GM23248 (cell line): ENCODE results near the gene SNAP29.

ENCODE experiments used
- EZH2 ChIP-seq: fragments of 200-600 bp; sonication (generic); IDR thresholded peaks from 2 replicates; pipeline ENCODE4 v1.6.1; 2018; ENCODE audit warnings: antibody characterized with exemption, mild to moderate bottlenecking; ENCODE audit not compliant: insufficient read depth, poor library complexity, severe bottlenecking
- EZH2phosphoT487 ChIP-seq: fragments of 200-600 bp; sonication (generic); IDR thresholded peaks from 2 replicates; pipeline ENCODE4 v1.6.1; 2018; ENCODE audit warnings: antibody characterized with exemption, moderate library complexity, mild to moderate bottlenecking, low read depth; ENCODE audit not compliant: insufficient read depth

GRCh38 chr22:20844055-20845037 lies 14.5 kb upstream of the SNAP29 start:
- no peak for TF ChIP-seq EZH2
- no peak for TF ChIP-seq EZH2phosphoT487
